Measurements from ENCODE around the gene TMEM42. TPM values are rescaled to one million over a fixed set of nuclear protein-coding genes. Genes with fewer than 3 reads are reported as not detected.

TMEM42 gene
- total and polyA plus RNA-seq, 2 experiments from 2014 or later, result 14.7 to 22.2 TPM

- Histone ChIP-seq H3K4me1 (ENCODE audit: insufficient read depth) (no peaks in the 10 kb centered on the region), H2AFZ (no peak overlapping the region), H3K9me2 (replicated peaks; ENCODE audit: insufficient read depth) (no peaks in the 10 kb centered on the region), H3K79me2 (no peaks in the 10 kb centered on the region), H4K20me1 (ENCODE audit: insufficient read depth, poor library complexity, severe bottlenecking) (no peaks in the 10 kb centered on the region), H3K4me3 (no peak overlapping the region), H3K9me3 (ENCODE audit: low read depth) (no peaks in the 10 kb centered on the region), H3K36me3 (replicated peaks; ENCODE audit: insufficient read depth, low read depth) (no peaks in the 10 kb centered on the region), H3K27ac (no peak overlapping the region), H3K27me3 (no peaks in the 10 kb centered on the region), H3K4me2 (no peak overlapping the region)
- no peak for DNase-seq (ENCODE audit: low spot score)
- TF ChIP-seq EZH2phosphoT487 (IDR thresholded peaks at IDR 0.05; ENCODE audit: low read depth, severe bottlenecking, unreplicated experiment), result no peak
- WGBS (ENCODE audit: low lambda C conversion rate, missing lambda C conversion rate), result 76% methylated on average over 3 of the region's 3 CpGs
Measured at GRCh38 chr3:44886561-44886960, 24.8 kb downstream of the TMEM42 start.

GRCh38 chr3:44887101-44887500 lies 25.4 kb downstream of the TMEM42 start:
- H3K36me3 ChIP-seq (replicated peaks; ENCODE audit: insufficient read depth, low read depth), result no peaks in the 10 kb centered on the region
- H3K9me3 ChIP-seq (ENCODE audit: low read depth), result no peaks in the 10 kb centered on the region
- H3K27ac ChIP-seq, result no peak overlapping the region
- H3K27me3 ChIP-seq, result no peaks in the 10 kb centered on the region
- 86% methylated on average over 7 of the region's 7 CpGs for WGBS (ENCODE audit: low lambda C conversion rate, missing lambda C conversion rate)
- H3K4me2 ChIP-seq, result no peak overlapping the region
- H3K79me2 ChIP-seq, result no peaks in the 10 kb centered on the region
- H2AFZ ChIP-seq, result no peak overlapping the region
- H3K9me2 ChIP-seq (replicated peaks; ENCODE audit: insufficient read depth), result no peaks in the 10 kb centered on the region
- no peaks in the 10 kb centered on the region for H4K20me1 ChIP-seq (ENCODE audit: insufficient read depth, poor library complexity, severe bottlenecking)
- TF ChIP-seq EZH2 (IDR thresholded peaks at IDR 0.05; ENCODE audit: borderline replicate concordance) (no peak), EZH2phosphoT487 (IDR thresholded peaks at IDR 0.05; ENCODE audit: low read depth, severe bottlenecking, unreplicated experiment) (no peak), CTCF (IDR thresholded peaks at IDR 0.05; ENCODE audit: poor library complexity) (no peak)
- no peak overlapping the region for H3K4me3 ChIP-seq
- H3K4me1 ChIP-seq (ENCODE audit: insufficient read depth), result no peaks in the 10 kb centered on the region
- no peak for DNase-seq (ENCODE audit: low spot score)

- Histone ChIP-seq H3K79me2 (no peaks in the 10 kb centered on the region), H3K4me2 (no peak overlapping the region), H3K9me2 (replicated peaks; ENCODE audit: insufficient read depth) (no peaks in the 10 kb centered on the region), H3K36me3 (replicated peaks; ENCODE audit: insufficient read depth, low read depth) (no peaks in the 10 kb centered on the region), H3K4me1 (ENCODE audit: insufficient read depth) (no peaks in the 10 kb centered on the region), H4K20me1 (ENCODE audit: insufficient read depth, poor library complexity, severe bottlenecking) (no peaks in the 10 kb centered on the region), H3K27me3 (no peaks in the 10 kb centered on the region), H2AFZ (no peak overlapping the region), H3K4me3 (no peak overlapping the region), H3K9me3 (ENCODE audit: low read depth) (no peaks in the 10 kb centered on the region), H3K27ac (no peak overlapping the region)
- no peak for TF ChIP-seq CTCF (IDR thresholded peaks at IDR 0.05; ENCODE audit: poor library complexity)
- TF ChIP-seq EZH2phosphoT487 (IDR thresholded peaks at IDR 0.05; ENCODE audit: low read depth, severe bottlenecking, unreplicated experiment), result no peak
- no peak for TF ChIP-seq EZH2 (IDR thresholded peaks at IDR 0.05; ENCODE audit: borderline replicate concordance)
- DNase-seq (ENCODE audit: low spot score), result no peak
- 67% methylated on average over 3 of the region's 3 CpGs for WGBS (ENCODE audit: low lambda C conversion rate, missing lambda C conversion rate)
Measured at GRCh38 chr3:44890258-44890657, 28.5 kb downstream of the TMEM42 start.

GRCh38 chr3:44890852-44891251 lies 29.1 kb downstream of the TMEM42 start:
- H3K27ac ChIP-seq, result no peak overlapping the region
- H3K4me1 ChIP-seq (ENCODE audit: insufficient read depth), result no peaks in the 10 kb centered on the region
- no peaks in the 10 kb centered on the region for H3K36me3 ChIP-seq (replicated peaks; ENCODE audit: insufficient read depth, low read depth)
- no peaks in the 10 kb centered on the region for H3K9me2 ChIP-seq (replicated peaks; ENCODE audit: insufficient read depth)
- H3K9me3 ChIP-seq (ENCODE audit: low read depth), result no peaks in the 10 kb centered on the region
- no peak for DNase-seq (ENCODE audit: low spot score)
- no peak overlapping the region for H2AFZ ChIP-seq
- no peak overlapping the region for H3K4me3 ChIP-seq
- no peak overlapping the region for H3K4me2 ChIP-seq
- H3K79me2 ChIP-seq, result no peaks in the 10 kb centered on the region
- 86% methylated on average over 3 of the region's 3 CpGs for WGBS (ENCODE audit: low lambda C conversion rate, missing lambda C conversion rate)
- no peaks in the 10 kb centered on the region for H3K27me3 ChIP-seq
- TF ChIP-seq EZH2phosphoT487 (IDR thresholded peaks at IDR 0.05; ENCODE audit: low read depth, severe bottlenecking, unreplicated experiment), result no peak
- no peak for TF ChIP-seq EZH2 (IDR thresholded peaks at IDR 0.05; ENCODE audit: borderline replicate concordance)
- TF ChIP-seq CTCF (IDR thresholded peaks at IDR 0.05; ENCODE audit: poor library complexity), result no peak
- H4K20me1 ChIP-seq (ENCODE audit: insufficient read depth, poor library complexity, severe bottlenecking), result no peaks in the 10 kb centered on the region

All from hepatocyte (in vitro differentiated cells).